B cell (primary cell): ENCODE data around the gene GORAB.

Source experiments
- EZH2 ChIP-seq: IDR thresholded peaks from 2 replicates; pipeline ENCODE4 v1.6.1; 2012; ENCODE audit warnings: borderline replicate concordance, low read depth, mild to moderate bottlenecking, moderate library complexity, low read length; ENCODE audit not compliant: insufficient read depth, poor library complexity, severe bottlenecking
- TF ChIP-seq, protein P1 (sequence below): fragments of 200-600 bp; IDR thresholded peaks from one replicate; pipeline ENCODE4 v1.8.0; 2022; ENCODE audit warnings: antibody characterized with exemption, mild to moderate bottlenecking

DNA sequence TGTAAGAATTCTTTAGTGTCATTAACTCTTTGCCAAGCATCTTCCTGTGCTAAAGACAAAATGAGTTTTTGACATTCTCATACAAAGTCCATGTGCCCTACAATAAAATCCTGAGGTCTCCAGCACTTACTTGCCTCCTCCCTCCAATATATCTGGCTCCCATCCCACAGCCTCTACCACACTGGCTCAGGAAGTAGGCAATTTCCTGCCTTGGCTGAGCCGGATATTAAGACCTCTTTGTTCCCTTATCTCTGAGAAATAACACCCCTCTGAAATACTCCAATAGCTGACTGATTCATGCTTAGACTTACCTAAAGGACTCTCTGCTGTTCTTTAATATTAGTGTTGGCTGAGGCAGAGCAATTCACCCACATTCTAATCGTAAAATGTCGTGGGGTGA lies 37.6 kb upstream of the GORAB start:
- TF ChIP-seq, protein P1, sequence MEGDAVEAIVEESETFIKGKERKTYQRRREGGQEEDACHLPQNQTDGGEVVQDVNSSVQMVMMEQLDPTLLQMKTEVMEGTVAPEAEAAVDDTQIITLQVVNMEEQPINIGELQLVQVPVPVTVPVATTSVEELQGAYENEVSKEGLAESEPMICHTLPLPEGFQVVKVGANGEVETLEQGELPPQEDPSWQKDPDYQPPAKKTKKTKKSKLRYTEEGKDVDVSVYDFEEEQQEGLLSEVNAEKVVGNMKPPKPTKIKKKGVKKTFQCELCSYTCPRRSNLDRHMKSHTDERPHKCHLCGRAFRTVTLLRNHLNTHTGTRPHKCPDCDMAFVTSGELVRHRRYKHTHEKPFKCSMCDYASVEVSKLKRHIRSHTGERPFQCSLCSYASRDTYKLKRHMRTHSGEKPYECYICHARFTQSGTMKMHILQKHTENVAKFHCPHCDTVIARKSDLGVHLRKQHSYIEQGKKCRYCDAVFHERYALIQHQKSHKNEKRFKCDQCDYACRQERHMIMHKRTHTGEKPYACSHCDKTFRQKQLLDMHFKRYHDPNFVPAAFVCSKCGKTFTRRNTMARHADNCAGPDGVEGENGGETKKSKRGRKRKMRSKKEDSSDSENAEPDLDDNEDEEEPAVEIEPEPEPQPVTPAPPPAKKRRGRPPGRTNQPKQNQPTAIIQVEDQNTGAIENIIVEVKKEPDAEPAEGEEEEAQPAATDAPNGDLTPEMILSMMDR = no peak
- TF ChIP-seq EZH2 = no peak
